Mesendoderm (in vitro differentiated cells): ENCODE measurements around the gene PDK2. TPM values are rescaled to one million over a fixed set of nuclear protein-coding genes. Genes with fewer than 3 reads are reported as not detected.
A peak's percentile ranks its signal among the peaks of the same experiment; 100 is the strongest.

ENCODE experiments used
- DNase-seq: peaks from one replicate; pipeline ENCODE4 v3.0.0; 2013
- H2AK5ac ChIP-seq: 2 replicates; pipeline ENCODE4 v1.6.1; 2013; ENCODE audit warnings: low read length, inconsistent platforms
- H2BK120ac ChIP-seq: 2 replicates; pipeline ENCODE4 v1.6.1; 2013; ENCODE audit warnings: low read depth, mild to moderate bottlenecking, low read length, moderate library complexity, mixed read lengths
- H2BK15ac ChIP-seq: replicated peaks from 2 replicates; pipeline ENCODE4 v1.6.1; 2013; ENCODE audit warnings: low read depth, mild to moderate bottlenecking, moderate library complexity
- H2BK5ac ChIP-seq: 2 replicates; pipeline ENCODE4 v1.6.1; 2013; ENCODE audit warnings: low read length, inconsistent platforms
- H3K18ac ChIP-seq: 2 replicates; pipeline ENCODE4 v1.6.1; 2013; ENCODE audit warnings: mild to moderate bottlenecking, low read length, mixed read lengths
- H3K23ac ChIP-seq: one replicate; pipeline ENCODE4 v1.6.1; 2013; ENCODE audit warnings: low read length
- H3K27ac ChIP-seq: 2 replicates; pipeline ENCODE4 v1.5.1; 2013; ENCODE audit warnings: low read depth, mild to moderate bottlenecking, inconsistent platforms, low read length, moderate library complexity
- H3K27me3 ChIP-seq: 2 replicates; pipeline ENCODE4 v1.6.1; 2013; ENCODE audit warnings: low read length, control low read depth, mild to moderate bottlenecking, inconsistent platforms; ENCODE audit not compliant: insufficient read depth, poor library complexity
- H3K36me3 ChIP-seq: 2 replicates; pipeline ENCODE4 v1.6.1; 2013; ENCODE audit warnings: low read length, inconsistent platforms; ENCODE audit not compliant: control insufficient read depth, insufficient read depth
- H3K4ac ChIP-seq: one replicate; pipeline ENCODE4 v1.6.1; 2013; ENCODE audit warnings: low read depth, mild to moderate bottlenecking, low read length, moderate library complexity
- H3K4me1 ChIP-seq: 2 replicates; pipeline ENCODE4 v1.6.1; 2013; ENCODE audit warnings: low read depth, low read length, inconsistent platforms; ENCODE audit not compliant: control insufficient read depth
- H3K4me2 ChIP-seq: 2 replicates; pipeline ENCODE4 v1.6.1; 2013; ENCODE audit warnings: low read length
- H3K4me3 ChIP-seq: 2 replicates; pipeline ENCODE4 v1.5.1; 2013; ENCODE audit warnings: mild to moderate bottlenecking, low read length
- H3K56ac ChIP-seq: one replicate; pipeline ENCODE4 v1.6.1; 2013; ENCODE audit warnings: low read length
- H3K79me1 ChIP-seq: 2 replicates; pipeline ENCODE4 v1.6.1; 2013; ENCODE audit warnings: low read length, inconsistent platforms
- H3K79me2 ChIP-seq: 2 replicates; pipeline ENCODE4 v1.6.1; 2013; ENCODE audit warnings: mild to moderate bottlenecking, low read length; ENCODE audit not compliant: control insufficient read depth, insufficient read depth
- H3K9ac ChIP-seq: 2 replicates; pipeline ENCODE4 v1.6.1; 2013; ENCODE audit warnings: low read length, inconsistent platforms
- H4K5ac ChIP-seq: one replicate; pipeline ENCODE4 v1.6.1; 2013; ENCODE audit warnings: low read length
- H4K8ac ChIP-seq: one replicate; pipeline ENCODE4 v1.6.1; 2013; ENCODE audit warnings: low read depth, mild to moderate bottlenecking, control low read depth, low read length, moderate library complexity
- WGBS: extraction: QIAGEN DNeasy Blood & Tissue Kit; methylation state at CpG from one replicate; pipeline ENCODE4 v1.1.7; 2013; ENCODE audit warnings: low lambda C conversion rate, missing lambda C conversion rate; ENCODE audit not compliant: insufficient coverage; ENCODE audit errors: extremely low coverage; 5-methylcytosine and 5-hydroxymethylcytosine counted together
- polyA plus RNA-seq, 2 experiments: library from polyadenylated mRNA; stranded (reverse); fragments of 200-250 nt; gene quantifications; one replicate each; pipeline ENCODE4 v1.2.3, GENCODE V29; 2013

The PDK2 gene
- 10.1 TPM for polyA plus RNA-seq (2013, experiment 1 of 2)
- 11.8 TPM for polyA plus RNA-seq (2013, experiment 2 of 2)

DNA sequence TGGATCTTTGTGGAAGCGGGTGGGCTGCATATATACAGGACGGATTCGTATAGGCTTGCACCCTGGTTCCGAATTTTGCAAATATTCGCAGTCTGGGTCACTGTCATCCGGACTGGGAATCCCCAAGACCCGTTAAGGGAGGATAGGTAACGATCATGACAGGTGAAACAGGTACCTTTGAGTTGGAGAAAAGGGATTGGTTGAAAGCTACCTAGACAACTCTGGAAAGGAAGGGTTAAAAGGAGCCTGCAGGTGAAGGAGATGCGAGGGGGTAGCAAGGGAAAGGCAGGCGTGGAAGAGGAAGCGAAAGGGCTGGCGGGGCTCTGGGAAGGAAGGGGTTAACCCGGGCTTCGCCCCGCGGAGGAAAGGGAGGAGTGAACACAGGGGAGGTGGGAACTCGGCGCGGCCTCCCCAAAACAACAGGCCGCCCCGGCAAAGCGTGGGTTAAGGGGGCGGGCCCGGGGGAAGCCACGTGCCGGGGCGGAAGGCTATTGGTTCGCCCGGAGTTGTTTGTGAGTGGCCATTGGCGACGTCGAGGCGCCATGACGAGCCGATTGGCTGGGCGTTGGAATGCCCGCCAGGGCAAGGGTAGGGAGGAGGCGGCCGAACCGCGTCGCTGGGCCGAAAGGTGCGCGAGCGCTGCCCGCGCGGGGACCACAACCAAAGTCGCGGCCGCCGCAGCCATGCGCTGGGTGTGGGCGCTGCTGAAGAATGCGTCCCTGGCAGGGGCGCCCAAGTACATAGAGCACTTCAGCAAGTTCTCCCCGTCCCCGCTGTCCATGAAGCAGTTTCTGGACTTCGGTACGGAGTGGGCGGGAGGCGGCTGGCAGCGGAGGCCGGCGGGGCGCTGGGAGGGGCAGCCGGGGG, at the start of gene PDK2:
Gene PDK2, plus strand, starts transcription at position 599 of the 867 bp plus-strand sequence. Its CDS starts 85 bp downstream, at position 684.
- DNase-seq, result peak; percentile 98
- Histone ChIP-seq H2AK5ac (no peak within 1 kb of the TSS), H4K5ac (no peak within 1 kb of the TSS), H3K27me3 (no peaks in the 10 kb centered on the region), H3K4me2 (peak within 1 kb of the TSS; percentile 69), H3K79me2 (no peaks in the 10 kb centered on the region), H3K36me3 (no peaks in the 10 kb centered on the region), H3K4me1 (no peaks in the 10 kb centered on the region), H2BK5ac (no peak within 1 kb of the TSS), H3K9ac (peak within 1 kb of the TSS; percentile 77), H4K8ac (no peak within 1 kb of the TSS), H3K56ac (peak within 1 kb of the TSS; percentile 89), H2BK120ac (no peak within 1 kb of the TSS), H3K27ac (no peak within 1 kb of the TSS), H3K4ac (no peak within 1 kb of the TSS), H3K79me1 (no peaks in the 10 kb centered on the region), H3K4me3 (peak within 1 kb of the TSS; percentile 75), H3K18ac (peak within 1 kb of the TSS; percentile 41), H2BK15ac (no peak within 1 kb of the TSS), H3K23ac (no peak within 1 kb of the TSS)
- WGBS, result no CpG with 5 or more reads among the region's 68 CpGs

DNA sequence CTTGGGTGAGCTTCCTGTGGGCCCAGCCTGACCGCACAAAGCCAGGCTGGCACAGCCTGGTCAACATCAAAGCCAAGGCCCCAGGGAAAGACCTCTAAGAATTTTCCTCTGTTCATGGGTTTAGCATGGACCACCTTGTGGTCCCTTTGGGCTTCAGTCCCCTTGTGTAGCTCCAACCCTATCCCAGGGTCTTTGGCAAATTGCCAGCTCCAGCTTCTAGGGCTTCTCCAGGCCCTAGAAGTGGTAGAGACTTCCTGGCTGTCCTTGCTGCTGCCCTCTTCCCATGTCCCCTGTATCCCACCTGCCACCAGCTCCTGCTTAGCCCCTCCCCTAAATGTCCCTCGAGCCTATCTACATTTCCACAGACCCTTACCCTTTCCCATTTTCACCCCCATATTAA, 49.0 kb upstream of the PDK2 start:
- no CpG with 5 or more reads among the region's 2 CpGs for WGBS
- H3K23ac ChIP-seq, result no peak overlapping the region
- H2BK15ac ChIP-seq, result no peak overlapping the region
- no peak overlapping the region for H4K8ac ChIP-seq
- H3K79me2 ChIP-seq, result no peaks in the 10 kb centered on the region
- H3K4ac ChIP-seq, result no peak overlapping the region
- no peak overlapping the region for H3K9ac ChIP-seq
- H2AK5ac ChIP-seq, result no peak overlapping the region
- H3K79me1 ChIP-seq, result no peaks in the 10 kb centered on the region
- H3K56ac ChIP-seq, result no peak overlapping the region
- H3K4me1 ChIP-seq, result peaks cover 5% of the 10 kb centered on the region
- no peak overlapping the region for H2BK5ac ChIP-seq
- H3K4me2 ChIP-seq, result no peak overlapping the region
- H3K27ac ChIP-seq, result no peak overlapping the region
- H3K27me3 ChIP-seq, result no peaks in the 10 kb centered on the region
- no peak overlapping the region for H3K18ac ChIP-seq
- no peak overlapping the region for H2BK120ac ChIP-seq
- H3K4me3 ChIP-seq, result no peak overlapping the region
- no peak for DNase-seq
- H4K5ac ChIP-seq, result no peak overlapping the region
- H3K36me3 ChIP-seq, result no peaks in the 10 kb centered on the region

GRCh38 chr17:50046667-50047066, 48.5 kb upstream of the PDK2 start:
- Histone ChIP-seq H3K27me3 (no peaks in the 10 kb centered on the region), H4K5ac (no peak overlapping the region), H3K4me3 (no peak overlapping the region), H3K4ac (no peak overlapping the region), H2BK120ac (no peak overlapping the region), H3K4me2 (no peak overlapping the region), H3K18ac (no peak overlapping the region), H3K79me1 (no peaks in the 10 kb centered on the region), H3K36me3 (no peaks in the 10 kb centered on the region), H3K4me1 (peaks cover 9% of the 10 kb centered on the region), H3K27ac (no peak overlapping the region), H3K79me2 (no peaks in the 10 kb centered on the region), H2BK15ac (no peak overlapping the region), H3K9ac (no peak overlapping the region), H2BK5ac (no peak overlapping the region), H3K56ac (no peak overlapping the region), H2AK5ac (no peak overlapping the region), H4K8ac (no peak overlapping the region), H3K23ac (no peak overlapping the region)
- WGBS, result no CpG with 5 or more reads among the region's 6 CpGs
- no peak for DNase-seq

- no CpG with 5 or more reads among the region's 6 CpGs for WGBS
Measured at GRCh38 chr17:50047083-50047482, 48.1 kb upstream of the PDK2 start.

DNA sequence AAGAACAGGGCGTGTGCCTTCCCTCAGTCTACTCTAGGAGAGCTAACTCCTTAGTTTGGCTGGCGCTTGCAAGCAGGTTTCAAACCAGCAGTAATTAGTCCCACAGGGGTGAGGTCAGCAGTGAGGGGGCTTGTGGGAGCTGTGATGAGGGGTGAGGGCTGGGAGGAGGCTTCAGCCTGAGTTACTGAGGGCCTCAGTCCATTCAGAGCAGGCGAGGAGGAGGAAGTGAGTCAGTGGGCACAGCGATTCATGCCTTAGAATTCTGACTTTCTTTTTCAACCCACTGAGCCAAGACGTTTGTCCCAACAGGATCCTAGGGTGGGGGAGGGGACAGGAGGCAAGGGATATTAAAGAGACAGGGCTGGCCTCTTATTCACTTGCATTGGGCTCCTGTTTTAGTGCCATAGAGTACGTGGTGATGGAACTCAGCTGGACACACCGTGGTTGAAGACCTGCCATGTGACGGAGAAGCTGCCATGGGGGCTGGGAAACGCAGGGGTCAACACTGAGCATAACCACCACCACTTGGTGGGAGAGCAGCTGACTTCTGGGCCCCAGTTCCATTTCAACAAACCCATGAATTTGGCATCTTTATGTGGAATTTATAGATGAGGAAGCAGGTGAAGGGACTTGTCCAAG, 47.5 kb upstream of the PDK2 start:
- H2BK120ac ChIP-seq, result no peak overlapping the region
- H3K4me3 ChIP-seq, result no peak overlapping the region
- no peak overlapping the region for H3K23ac ChIP-seq
- H3K4ac ChIP-seq, result no peak overlapping the region
- H3K56ac ChIP-seq, result no peak overlapping the region
- DNase-seq, result peak; percentile 66
- no peak overlapping the region for H2AK5ac ChIP-seq
- no peaks in the 10 kb centered on the region for H3K79me2 ChIP-seq
- no CpG with 5 or more reads among the region's 9 CpGs for WGBS
- H3K9ac ChIP-seq, result no peak overlapping the region
- H4K8ac ChIP-seq, result no peak overlapping the region
- H3K36me3 ChIP-seq, result no peaks in the 10 kb centered on the region
- H3K27ac ChIP-seq, result peak overlapping the region; percentile 19
- H2BK5ac ChIP-seq, result no peak overlapping the region
- H2BK15ac ChIP-seq, result no peak overlapping the region
- H3K4me1 ChIP-seq, result peaks cover 15% of the 10 kb centered on the region
- H4K5ac ChIP-seq, result no peak overlapping the region
- H3K4me2 ChIP-seq, result no peak overlapping the region
- H3K79me1 ChIP-seq, result no peaks in the 10 kb centered on the region
- H3K18ac ChIP-seq, result no peak overlapping the region
- H3K27me3 ChIP-seq, result no peaks in the 10 kb centered on the region

More at GRCh38 chr17:50047083-50047482, 48.1 kb upstream of the PDK2 start:
- H3K79me2 ChIP-seq, result no peaks in the 10 kb centered on the region
- H3K23ac ChIP-seq, result no peak overlapping the region
- H2BK15ac ChIP-seq, result no peak overlapping the region
- no peaks in the 10 kb centered on the region for H3K79me1 ChIP-seq
- no peak overlapping the region for H3K18ac ChIP-seq
- H3K4me3 ChIP-seq, result no peak overlapping the region
- DNase-seq, result no peak
- no peak overlapping the region for H2BK5ac ChIP-seq
- H4K8ac ChIP-seq, result no peak overlapping the region
- H3K9ac ChIP-seq, result no peak overlapping the region
- H3K56ac ChIP-seq, result no peak overlapping the region
- H2AK5ac ChIP-seq, result no peak overlapping the region
- H2BK120ac ChIP-seq, result no peak overlapping the region
- H3K4ac ChIP-seq, result no peak overlapping the region
- no peak overlapping the region for H3K27ac ChIP-seq
- no peak overlapping the region for H3K4me2 ChIP-seq
- H3K27me3 ChIP-seq, result no peaks in the 10 kb centered on the region
- no peaks in the 10 kb centered on the region for H3K36me3 ChIP-seq
- peaks cover 14% of the 10 kb centered on the region for H3K4me1 ChIP-seq
- H4K5ac ChIP-seq, result no peak overlapping the region
